22Rv1 (cell line): ENCODE data around the gene MZF1.

ENCODE experiments used
- H3K27ac ChIP-seq: fragments of 450-650 bp; 2 replicates; pipeline ENCODE4 v1.5.1; 2017
- ZFX ChIP-seq: fragments of 450-650 bp; IDR thresholded peaks from 2 replicates; pipeline ENCODE4 v1.6.1; 2017; ENCODE audit warnings: antibody characterized with exemption, borderline replicate concordance
- TF ChIP-seq, protein P1 (sequence below): fragments of 450-650 bp; IDR thresholded peaks from 2 replicates; pipeline ENCODE4 v1.5.1; 2017; ENCODE audit warnings: mild to moderate bottlenecking

The MZF1 gene

DNA sequence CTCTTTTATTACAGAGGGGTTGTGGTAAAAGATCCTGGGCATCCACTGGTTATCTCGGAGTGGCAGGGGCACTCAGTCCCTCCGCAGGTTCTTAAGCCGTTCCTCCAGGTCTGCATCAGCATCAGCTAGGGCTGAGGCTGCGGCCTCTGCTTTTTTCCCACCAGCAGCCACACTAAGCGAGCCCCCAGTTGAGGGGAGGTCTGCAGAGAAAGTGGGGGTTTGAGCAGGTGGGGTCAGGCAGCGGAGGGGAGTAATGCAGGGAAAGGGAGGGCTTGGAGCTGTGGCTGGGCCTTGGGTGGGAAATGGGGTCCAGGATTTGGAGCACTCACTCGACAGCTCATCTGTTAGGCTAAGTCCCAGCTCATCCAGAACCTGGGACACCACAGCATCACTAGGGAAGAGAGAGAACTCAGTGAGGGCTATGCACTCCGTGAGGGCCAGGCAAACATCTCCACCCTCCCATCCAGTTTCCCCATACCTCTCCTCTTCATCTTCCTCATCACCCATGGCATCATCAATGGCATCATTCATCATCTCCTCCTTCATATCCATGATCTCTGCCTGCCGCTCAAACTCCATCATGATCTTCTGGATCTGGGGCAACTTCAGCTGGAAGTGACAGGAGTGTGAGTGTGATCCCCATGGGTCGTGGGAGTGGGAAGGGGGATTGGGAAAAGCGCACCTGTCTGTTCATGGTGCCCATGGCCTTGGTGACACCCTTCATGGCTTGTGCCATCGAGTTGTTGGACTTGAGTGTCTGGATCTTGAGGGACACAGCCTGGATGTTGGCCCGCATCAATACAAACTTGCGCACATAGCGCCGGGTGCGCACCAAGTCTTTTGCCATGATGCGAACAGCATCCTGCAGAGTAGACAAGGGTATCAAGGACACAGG, 21.3 kb downstream of the MZF1 start:
- peak overlapping the region; percentile 99 for H3K27ac ChIP-seq
- no peak for TF ChIP-seq ZFX
- TF ChIP-seq, protein P1, sequence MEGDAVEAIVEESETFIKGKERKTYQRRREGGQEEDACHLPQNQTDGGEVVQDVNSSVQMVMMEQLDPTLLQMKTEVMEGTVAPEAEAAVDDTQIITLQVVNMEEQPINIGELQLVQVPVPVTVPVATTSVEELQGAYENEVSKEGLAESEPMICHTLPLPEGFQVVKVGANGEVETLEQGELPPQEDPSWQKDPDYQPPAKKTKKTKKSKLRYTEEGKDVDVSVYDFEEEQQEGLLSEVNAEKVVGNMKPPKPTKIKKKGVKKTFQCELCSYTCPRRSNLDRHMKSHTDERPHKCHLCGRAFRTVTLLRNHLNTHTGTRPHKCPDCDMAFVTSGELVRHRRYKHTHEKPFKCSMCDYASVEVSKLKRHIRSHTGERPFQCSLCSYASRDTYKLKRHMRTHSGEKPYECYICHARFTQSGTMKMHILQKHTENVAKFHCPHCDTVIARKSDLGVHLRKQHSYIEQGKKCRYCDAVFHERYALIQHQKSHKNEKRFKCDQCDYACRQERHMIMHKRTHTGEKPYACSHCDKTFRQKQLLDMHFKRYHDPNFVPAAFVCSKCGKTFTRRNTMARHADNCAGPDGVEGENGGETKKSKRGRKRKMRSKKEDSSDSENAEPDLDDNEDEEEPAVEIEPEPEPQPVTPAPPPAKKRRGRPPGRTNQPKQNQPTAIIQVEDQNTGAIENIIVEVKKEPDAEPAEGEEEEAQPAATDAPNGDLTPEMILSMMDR = no peak

DNA sequence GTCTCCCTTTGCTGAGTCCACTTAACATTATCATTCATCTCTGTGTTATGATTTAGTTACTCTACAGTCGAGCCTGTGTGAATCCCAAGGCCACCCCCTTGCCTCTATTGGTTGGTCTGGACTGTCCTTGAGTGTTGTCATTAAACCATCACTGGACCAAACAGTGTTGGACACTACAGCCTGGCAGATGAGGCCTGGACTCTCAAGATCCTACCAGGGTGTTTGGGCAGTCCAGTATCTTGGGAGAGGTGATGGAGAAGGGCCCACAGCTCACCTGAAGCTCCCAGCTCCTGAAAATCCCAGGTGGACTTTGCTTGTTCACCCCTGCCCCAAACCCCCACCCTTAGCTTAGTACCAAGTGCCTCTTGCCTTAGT, 22.0 kb downstream of the MZF1 start:
- TF ChIP-seq, protein P1 = no peak
- TF ChIP-seq ZFX = no peak
- peak overlapping the region; percentile 99 for H3K27ac ChIP-seq

DNA sequence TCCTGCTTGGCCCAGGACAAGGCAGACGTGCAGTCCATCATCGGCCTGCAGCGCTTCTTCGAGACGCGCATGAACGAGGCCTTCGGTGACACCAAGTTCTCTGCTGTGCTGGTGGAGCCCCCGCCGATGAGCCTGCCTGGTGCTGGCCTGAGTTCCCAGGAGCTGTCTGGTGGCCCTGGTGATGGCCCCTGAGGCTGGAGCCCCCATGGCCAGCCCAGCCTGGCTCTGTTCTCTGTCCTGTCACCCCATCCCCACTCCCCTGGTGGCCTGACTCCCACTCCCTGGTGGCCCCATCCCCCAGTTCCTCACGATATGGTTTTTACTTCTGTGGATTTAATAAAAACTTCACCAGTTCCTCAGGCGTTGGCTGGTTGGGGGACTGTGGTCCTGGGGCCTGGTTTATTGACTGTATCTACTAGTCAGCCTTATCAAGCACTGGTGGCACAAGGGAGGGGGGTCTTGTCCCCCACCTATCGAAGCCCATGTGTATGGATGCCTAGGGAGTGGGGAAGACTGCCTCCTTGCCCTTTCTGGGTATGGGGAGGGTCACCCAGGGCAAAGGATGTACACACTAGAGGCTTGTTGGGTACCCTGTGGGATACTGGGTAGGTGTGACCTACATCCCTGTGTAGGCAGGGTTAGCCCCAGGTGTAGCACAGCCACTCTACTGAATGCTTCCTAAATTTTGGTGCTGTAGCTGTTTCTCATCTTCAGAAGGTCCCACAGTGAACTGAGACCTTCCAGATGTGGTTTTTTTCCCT, 22.6 kb downstream of the MZF1 start:
- H3K27ac ChIP-seq = peak overlapping the region; percentile 99; the same call in 1 of the 2 replicates
- TF ChIP-seq ZFX = no peak
- TF ChIP-seq, protein P1 = no peak

DNA sequence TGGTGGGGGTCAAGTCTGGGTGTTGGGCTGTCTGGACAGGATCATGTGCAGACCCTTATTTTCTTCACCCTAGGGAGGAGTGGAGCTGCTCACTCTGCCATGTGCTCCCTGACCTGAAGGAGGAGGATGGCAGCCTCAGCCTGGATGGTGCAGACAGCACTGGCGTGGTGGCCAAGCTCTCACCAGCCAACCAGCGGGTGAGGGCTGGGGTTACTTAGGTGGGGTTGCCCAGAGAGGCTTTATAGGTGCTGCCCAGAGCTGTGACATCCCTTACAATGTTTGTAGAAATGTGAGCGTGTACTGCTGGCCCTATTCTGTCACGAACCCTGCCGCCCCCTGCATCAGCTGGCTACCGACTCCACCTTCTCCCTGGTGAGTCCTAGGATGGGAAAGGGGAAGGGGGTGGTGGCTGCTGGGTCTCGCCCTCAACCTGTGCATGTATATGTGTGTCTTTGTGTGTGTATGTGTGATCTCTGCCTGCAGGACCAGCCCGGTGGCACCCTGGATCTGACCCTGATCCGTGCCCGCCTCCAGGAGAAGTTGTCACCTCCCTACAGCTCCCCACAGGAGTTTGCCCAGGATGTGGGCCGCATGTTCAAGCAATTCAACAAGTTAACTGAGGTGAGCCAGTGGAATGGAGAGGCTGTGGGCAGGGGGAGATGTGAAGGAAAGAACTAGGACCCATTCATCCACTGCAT, 23.3 kb downstream of the MZF1 start:
- TF ChIP-seq, protein P1 = no peak
- no peak for TF ChIP-seq ZFX
- 0 out of 2 replicates have a peak overlapping the region, but pooled peaks have one; percentile 99 for H3K27ac ChIP-seq

DNA sequence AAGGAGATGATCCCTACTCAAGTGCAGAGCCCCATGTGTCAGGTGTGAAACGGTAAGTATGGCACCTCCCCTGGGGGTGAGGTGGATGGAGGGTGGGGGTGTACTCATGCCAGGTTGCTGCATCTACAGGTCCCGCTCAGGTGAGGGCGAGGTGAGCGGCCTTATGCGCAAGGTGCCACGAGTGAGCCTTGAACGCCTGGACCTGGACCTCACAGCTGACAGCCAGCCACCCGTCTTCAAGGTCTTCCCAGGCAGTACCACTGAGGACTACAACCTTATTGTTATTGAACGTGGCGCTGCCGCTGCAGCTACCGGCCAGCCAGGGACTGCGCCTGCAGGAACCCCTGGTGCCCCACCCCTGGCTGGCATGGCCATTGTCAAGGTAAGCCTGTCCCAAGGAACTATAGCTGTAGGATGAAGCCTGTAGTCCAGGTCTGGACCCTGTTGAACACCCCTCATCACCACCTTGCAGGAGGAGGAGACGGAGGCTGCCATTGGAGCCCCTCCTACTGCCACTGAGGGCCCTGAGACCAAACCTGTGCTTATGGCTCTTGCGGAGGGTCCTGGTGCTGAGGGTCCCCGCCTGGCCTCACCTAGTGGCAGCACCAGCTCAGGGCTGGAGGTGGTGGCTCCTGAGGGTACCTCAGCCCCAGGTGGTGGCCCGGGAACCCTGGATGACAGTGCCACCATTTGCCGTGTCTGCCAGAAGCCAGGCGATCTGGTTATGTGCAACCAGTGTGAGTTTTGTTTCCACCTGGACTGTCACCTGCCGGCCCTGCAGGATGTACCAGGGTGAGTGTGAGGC, 24.1 kb downstream of the MZF1 start:
- 0 out of 2 replicates have a peak overlapping the region, but pooled peaks have one; percentile 99 for H3K27ac ChIP-seq
- TF ChIP-seq, protein P1 = no peak
- TF ChIP-seq ZFX = no peak
